ENCODE data around the gene PRDM10. TPM values are rescaled to one million over a fixed set of nuclear protein-coding genes. Genes with fewer than 3 reads are reported as not detected.

The PRDM10 gene
- total and polyA plus RNA-seq, 10 of the 15 experiments (the other 5 are each of a cell fraction or from before 2014, with no cell fraction given): 0.93 to 6.2 (median 4.1) TPM

GRCh38 chr11:129946256-129946655, 56.4 kb downstream of the PRDM10 start:
- no peaks in the 10 kb centered on the region for H3K79me2 ChIP-seq (ENCODE audit: control insufficient read depth, insufficient read depth, low read length)
- DNase-seq (ENCODE audit: low read depth, low spot score) (no peak), ATAC-seq (no peak), FAIRE-seq (no peak)
- peaks cover 6% of the 10 kb centered on the region for H3K4me1 ChIP-seq (ENCODE audit: control insufficient read depth, insufficient read depth, low read length)
- RAD21 ChIA-PET (ENCODE audit: unreplicated experiment): no interaction called here
- no peak overlapping the region for H3K4me2 ChIP-seq (ENCODE audit: control insufficient read depth, insufficient read depth)
- H3K27ac ChIP-seq (ENCODE audit: control insufficient read depth, insufficient read depth): no peak overlapping the region
- no peaks in the 10 kb centered on the region for H3K9me3 ChIP-seq (replicated peaks; ENCODE audit: control insufficient read depth, insufficient read depth, low read length)
- WGBS (ENCODE audit: insufficient coverage, insufficient replicate concordance, low lambda C conversion rate, missing lambda C conversion rate): 25% methylated on average over 4 of the region's 4 CpGs
- no peak overlapping the region for H3K9ac ChIP-seq (ENCODE audit: control insufficient read depth, insufficient read depth, low read length)
- H3K36me3 ChIP-seq (ENCODE audit: control insufficient read depth in 2 of 2, insufficient read depth in 2 of 2, low read length in 1 of 2): peaks cover 6 to 10% of the 10 kb centered on the region in 2 experiments
- H3K27me3 ChIP-seq (replicated peaks in 1 of 2; ENCODE audit: control insufficient read depth in 2 of 2, insufficient read depth in 2 of 2, low read length in 1 of 2): no peaks in the 10 kb centered on the region
- BruUV-seq (replicated peaks): no TSS peak
- POLR2A ChIA-PET: no interaction called here
- CTCF ChIA-PET: interaction anchor here (1.2 kb wide), 2 partner anchors 173 to 186 kb away, joined by 3 to 5 read pairs; no protein-coding TSS in a partner anchor
- in situ Hi-C loops (cut with MboI) (no loop called here), intact Hi-C loops (cut with micrococcal nuclease; ENCODE audit: unreplicated experiment) (no loop called here)
- no peak overlapping the region for H2AFZ ChIP-seq (ENCODE audit: control insufficient read depth, low read depth, low read length)
- SMC1A ChIA-PET (ENCODE audit: uncharacterized antibody, unreplicated experiment): interaction anchor here (1.4 to 1.5 kb wide), 2 partner anchors 58 to 186 kb away, joined by 4 read pairs; no protein-coding TSS in a partner anchor
- no peaks in the 10 kb centered on the region for H4K20me1 ChIP-seq (ENCODE audit: control insufficient read depth, insufficient read depth)
- no peak overlapping the region for H3K4me3 ChIP-seq
- TF ChIP-seq ZBTB4 (CRISPR knock-in tag; IDR thresholded peaks at IDR 0.05) (no peak), ZBTB11 (CRISPR knock-in tag; IDR thresholded peaks at IDR 0.05) (no peak), HCFC1 (IDR thresholded peaks at IDR 0.05; ENCODE audit: low read length) (no peak), KLF5 (IDR thresholded peaks at IDR 0.05; ENCODE audit: partially characterized antibody) (no peak), ZNF622 (IDR thresholded peaks at IDR 0.05) (no peak), SKIL (IDR thresholded peaks at IDR 0.05; ENCODE audit: low read depth, poor library complexity, severe bottlenecking) (no peak), NR2C2 (IDR thresholded peaks at IDR 0.05; ENCODE audit: borderline replicate concordance, control insufficient read depth, insufficient read length, low read depth) (no peak), PRDM15 (CRISPR knock-in tag; IDR thresholded peaks at IDR 0.05) (no peak), DPF2 (IDR thresholded peaks at IDR 0.05) (no peak), SIX5 (IDR thresholded peaks at IDR 0.05; ENCODE audit: low read depth, low read length, severe bottlenecking) (no peak), CHD2 (IDR thresholded peaks at IDR 0.05; ENCODE audit: borderline replicate concordance, low read depth, low read length) (no peak)

Data from GM12878 (cell line).